ENCODE data around the gene SPECC1L. TPM values are rescaled to one million over a fixed set of nuclear protein-coding genes. Genes with fewer than 3 reads are reported as not detected.
"Not testable (repeated sequence)": the region's sequence is repeated elsewhere in the genome, so short reads cannot be mapped to it uniquely, and the experiment has no call there.

SPECC1L gene
- total and polyA plus RNA-seq, 4 experiments from 2014 or later, result 4.3 to 62.1 (median 32.0) TPM

DNA sequence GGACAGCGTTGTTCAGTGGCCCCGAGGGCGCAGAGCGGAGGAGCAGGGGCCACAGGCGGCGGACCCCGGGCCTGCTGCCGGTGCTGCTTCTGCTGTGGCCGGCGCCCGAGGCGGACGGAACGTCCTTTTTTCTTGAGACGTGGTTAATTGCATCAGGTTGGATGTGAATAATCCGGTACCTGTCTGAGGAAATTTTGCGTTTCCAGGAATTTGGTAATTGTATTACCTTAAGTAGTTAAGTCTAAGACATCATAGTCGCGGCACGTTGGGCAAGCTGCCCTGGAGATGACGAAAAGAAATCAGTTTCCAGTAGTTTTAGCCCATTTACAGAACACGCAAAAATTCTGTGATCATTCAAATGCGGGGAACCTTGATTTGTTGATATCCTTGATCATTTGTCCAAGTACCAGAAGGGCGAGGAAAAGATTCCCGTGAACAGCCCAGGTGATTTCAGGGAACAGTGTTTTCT is 789 bp downstream of the SPECC1L start:
- intact Hi-C loops (cut with micrococcal nuclease), result no loop called here
- H3K27ac Mint-ChIP-seq, result peak overlapping the region in 6 of 7 donors; percentile 46 to 79 (median 66)
- Histone ChIP-seq H3K4me3 (ENCODE audit: low read length in 2 of 2) (peak overlapping the region; percentile 52 to 87), H3K9me3 (ENCODE audit: control insufficient read depth in 1 of 2, low read length in 2 of 2) (no peaks in the 10 kb centered on the region), H3K27ac (ENCODE audit: low read depth, low read length) (peak overlapping the region; percentile 86), H3K27me3 (ENCODE audit: insufficient read depth, low read length) (no peaks in the 10 kb centered on the region), H3K36me3 (ENCODE audit: insufficient read depth, low read length) (no peaks in the 10 kb centered on the region), H3K4me1 (ENCODE audit: insufficient read depth, low read length) (peaks cover 25% of the 10 kb centered on the region)
- no peaks in the 10 kb centered on the region for H3K27me3 Mint-ChIP-seq
- peaks cover 0 to 3% of the 10 kb centered on the region in 2 donors for H3K36me3 Mint-ChIP-seq
- ChIA-PET POLR2A (ENCODE audit: partially characterized antibody) (interaction anchor here (0.6 to 2.0 kb wide), 5 partner anchors 15 to 261 kb away, joined by 3 to 11 read pairs (median 3); partner anchors contain the start of gene ADORA2A), CTCF (ENCODE audit: partially characterized antibody) (interaction anchor here (0.6 to 1.4 kb wide), 2 partner anchors 29 to 97 kb away, joined by 3 to 4 read pairs; no protein-coding TSS in a partner anchor)
- H3K9me3 Mint-ChIP-seq, result no peaks in the 10 kb centered on the region
- peaks cover 13 to 39% (median 22%) of the 10 kb centered on the region in 4 donors for H3K4me1 Mint-ChIP-seq
- peak overlapping the region; percentile 76 to 91 (median 88) for H3K4me3 Mint-ChIP-seq
- DNase-seq, result no peak

DNA sequence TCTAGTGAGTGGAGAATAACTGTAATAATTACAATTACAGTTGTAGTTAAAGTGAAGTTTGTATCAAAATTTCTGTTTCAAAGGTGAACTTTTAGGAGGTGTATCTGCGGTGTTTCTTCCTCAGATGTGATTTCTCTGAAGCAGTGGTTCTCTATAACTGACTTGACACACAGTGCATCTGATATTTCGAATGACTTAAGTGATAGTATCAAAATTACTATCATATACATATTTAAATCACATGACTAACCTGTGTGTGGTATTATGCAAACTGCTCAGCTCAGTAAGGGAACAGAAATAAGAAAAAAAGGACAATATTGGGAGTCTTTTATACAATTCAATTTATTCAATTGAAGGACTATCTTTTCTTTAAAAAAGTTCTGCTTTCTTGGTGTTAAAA is 2.4 kb downstream of the SPECC1L start:
- peaks cover 18 to 48% (median 28%) of the 10 kb centered on the region in 4 donors for H3K4me1 Mint-ChIP-seq

DNA sequence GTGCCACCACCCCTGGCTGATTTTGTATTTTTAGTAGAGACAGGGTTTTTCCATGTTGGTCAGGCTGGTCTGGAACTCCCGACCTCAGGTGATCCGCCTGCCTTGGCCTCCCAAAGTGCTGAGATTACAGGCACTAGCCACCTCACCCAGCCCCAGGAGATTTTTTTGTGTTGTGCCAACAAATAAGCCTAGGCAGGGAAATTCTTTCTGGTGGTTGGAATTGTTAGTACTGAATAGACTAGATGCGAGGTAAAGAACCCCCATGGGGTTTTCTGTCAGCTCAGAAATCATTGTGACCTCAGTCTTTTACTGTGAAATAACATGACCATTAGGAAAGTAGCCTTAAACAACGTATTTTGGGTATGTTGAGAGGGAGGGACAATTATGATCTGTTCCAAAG is 3.3 kb downstream of the SPECC1L start:
- H3K4me3 ChIP-seq (ENCODE audit: low read length in 2 of 2); H3K27me3 Mint-ChIP-seq; POLR2A ChIA-PET (ENCODE audit: partially characterized antibody); H3K36me3 Mint-ChIP-seq; intact Hi-C loops (cut with micrococcal nuclease); H3K27ac ChIP-seq (ENCODE audit: low read depth, low read length); H3K27ac Mint-ChIP-seq; DNase-seq; H3K9me3 ChIP-seq (ENCODE audit: control insufficient read depth in 1 of 2, low read length in 2 of 2); CTCF ChIA-PET (ENCODE audit: partially characterized antibody); H3K27me3 ChIP-seq (ENCODE audit: insufficient read depth, low read length); H3K36me3 ChIP-seq (ENCODE audit: insufficient read depth, low read length); H3K9me3 Mint-ChIP-seq: not testable (repeated sequence)
- peak overlapping the region in 1 of 8 donors; percentile 39 for H3K4me3 Mint-ChIP-seq
- H3K4me1 ChIP-seq (ENCODE audit: insufficient read depth, low read length), result peaks cover 25% of the 10 kb centered on the region
- peaks cover 20 to 52% (median 31%) of the 10 kb centered on the region in 4 donors for H3K4me1 Mint-ChIP-seq

More for the DNA sequence above, 2.4 kb downstream of the SPECC1L start:
- H3K4me3 ChIP-seq (ENCODE audit: low read length in 2 of 2); CTCF ChIA-PET (ENCODE audit: partially characterized antibody); H3K9me3 ChIP-seq (ENCODE audit: control insufficient read depth in 1 of 2, low read length in 2 of 2); H3K36me3 ChIP-seq (ENCODE audit: insufficient read depth, low read length); H3K27me3 ChIP-seq (ENCODE audit: insufficient read depth, low read length); H3K27ac ChIP-seq (ENCODE audit: low read depth, low read length); DNase-seq; H3K9me3 Mint-ChIP-seq; intact Hi-C loops (cut with micrococcal nuclease); H3K36me3 Mint-ChIP-seq; H3K27me3 Mint-ChIP-seq; H3K4me3 Mint-ChIP-seq: not testable (repeated sequence)
- H3K27ac Mint-ChIP-seq, result peak overlapping the region in 1 of 7 donors; percentile 54
- POLR2A ChIA-PET (ENCODE audit: partially characterized antibody), result interaction anchor here (1.4 kb wide), 1 partner anchor 117 kb away, joined by 3 read pairs; no protein-coding TSS in a partner anchor
- H3K4me1 ChIP-seq (ENCODE audit: insufficient read depth, low read length), result peaks cover 25% of the 10 kb centered on the region

DNA sequence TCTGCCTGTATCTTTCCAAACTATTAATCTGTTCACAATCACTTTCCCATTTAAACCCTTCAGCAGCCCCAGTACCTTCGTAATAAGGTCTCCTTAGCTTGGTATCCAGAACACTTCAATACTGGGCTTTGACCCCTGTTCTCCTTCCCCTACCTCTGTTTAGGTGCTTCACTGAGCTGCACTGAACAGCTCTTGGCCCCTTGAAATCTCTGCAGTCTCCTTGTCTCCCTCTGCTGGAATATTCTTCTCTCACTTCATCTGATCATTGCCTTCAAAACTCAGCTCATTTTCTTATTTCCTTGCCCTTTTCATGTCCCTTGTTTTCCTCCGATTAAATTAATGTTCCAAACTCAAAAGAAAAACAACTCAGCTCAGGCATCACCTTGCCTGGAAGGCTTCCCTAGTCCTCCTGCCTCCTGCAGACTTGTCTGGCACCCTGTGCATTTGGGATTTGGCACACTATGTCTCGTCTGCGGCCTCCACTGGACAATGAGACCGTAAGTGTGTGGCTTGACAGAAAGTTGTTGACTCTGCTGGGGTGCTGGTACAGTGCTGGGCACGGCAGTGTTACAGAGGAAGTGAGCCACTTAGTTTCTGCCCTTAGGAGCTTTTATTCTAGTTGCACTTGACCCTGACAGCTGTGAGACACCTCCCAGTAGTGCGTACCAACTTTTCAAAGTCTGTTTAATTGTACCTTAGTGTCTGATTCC is 4.2 kb downstream of the SPECC1L start:
- intact Hi-C loops (cut with micrococcal nuclease); H3K27me3 ChIP-seq (ENCODE audit: insufficient read depth, low read length); H3K36me3 ChIP-seq (ENCODE audit: insufficient read depth, low read length); H3K9me3 ChIP-seq (ENCODE audit: control insufficient read depth in 1 of 2, low read length in 2 of 2); H3K27me3 Mint-ChIP-seq; H3K4me3 ChIP-seq (ENCODE audit: low read length in 2 of 2); H3K9me3 Mint-ChIP-seq; CTCF ChIA-PET (ENCODE audit: partially characterized antibody); H3K36me3 Mint-ChIP-seq; POLR2A ChIA-PET (ENCODE audit: partially characterized antibody); DNase-seq; H3K27ac ChIP-seq (ENCODE audit: low read depth, low read length): not testable (repeated sequence)
- H3K4me3 Mint-ChIP-seq, result peak overlapping the region in 1 of 8 donors; percentile 15
- H3K4me1 ChIP-seq (ENCODE audit: insufficient read depth, low read length), result peaks cover 29% of the 10 kb centered on the region
- peak overlapping the region in 3 of 7 donors; percentile 11 to 71 (median 35) for H3K27ac Mint-ChIP-seq
- H3K4me1 Mint-ChIP-seq, result peaks cover 24 to 58% (median 35%) of the 10 kb centered on the region in 4 donors

DNA sequence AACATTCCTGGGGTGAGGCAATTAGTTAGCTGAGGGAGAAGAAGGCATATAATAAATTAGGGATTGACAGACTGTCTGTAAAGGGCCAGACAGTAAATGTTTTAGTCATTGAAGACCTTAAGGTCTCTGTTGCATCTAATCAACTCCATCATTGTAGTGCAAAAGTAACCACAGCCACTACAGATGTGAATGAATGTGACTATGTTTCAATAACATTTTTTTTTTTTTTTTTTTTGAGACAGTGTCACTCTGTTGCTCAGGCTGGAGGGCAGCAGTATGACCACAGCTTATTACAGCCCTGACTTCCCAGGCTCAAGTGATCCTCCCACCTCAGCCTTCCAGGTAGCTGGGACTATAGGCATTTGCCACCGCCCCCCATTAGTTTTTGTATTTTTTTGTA is 9.7 kb downstream of the SPECC1L start:
- H3K4me3 Mint-ChIP-seq; H3K9me3 ChIP-seq (ENCODE audit: control insufficient read depth in 1 of 2, low read length in 2 of 2); H3K4me3 ChIP-seq (ENCODE audit: low read length in 2 of 2); H3K27me3 Mint-ChIP-seq; H3K36me3 Mint-ChIP-seq; CTCF ChIA-PET (ENCODE audit: partially characterized antibody); DNase-seq; H3K36me3 ChIP-seq (ENCODE audit: insufficient read depth, low read length); H3K27me3 ChIP-seq (ENCODE audit: insufficient read depth, low read length); H3K9me3 Mint-ChIP-seq; H3K27ac ChIP-seq (ENCODE audit: low read depth, low read length); POLR2A ChIA-PET (ENCODE audit: partially characterized antibody); intact Hi-C loops (cut with micrococcal nuclease): not testable (repeated sequence)
- Mint-ChIP-seq H3K4me1 (peaks cover 35 to 70% (median 45%) of the 10 kb centered on the region in 4 donors), H3K27ac (peak overlapping the region in 1 of 7 donors; percentile 53)
- H3K4me1 ChIP-seq (ENCODE audit: insufficient read depth, low read length), result peaks cover 22% of the 10 kb centered on the region

DNA sequence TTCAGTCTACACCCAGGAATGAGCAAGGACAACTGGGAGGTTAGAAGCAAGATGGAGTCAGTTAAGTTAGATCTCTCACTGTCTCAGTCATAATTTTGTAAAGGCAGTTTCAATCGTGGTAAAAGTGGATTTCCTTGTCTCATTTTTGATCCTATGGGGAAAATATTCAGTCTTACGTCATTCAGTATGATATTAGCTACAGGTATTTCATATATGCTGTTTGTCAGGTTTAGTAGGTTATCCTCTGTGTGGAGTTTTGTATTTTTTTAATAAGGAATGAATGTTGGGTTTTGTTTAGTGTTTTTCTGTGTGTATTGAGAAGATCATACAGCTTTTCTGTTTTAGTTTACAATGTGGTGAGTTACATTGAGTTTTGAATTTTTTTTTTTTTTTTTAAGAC is 11.8 kb downstream of the SPECC1L start:
- intact Hi-C loops (cut with micrococcal nuclease), result no loop called here
- Histone ChIP-seq H3K4me3 (ENCODE audit: low read length in 2 of 2) (no peak overlapping the region), H3K9me3 (ENCODE audit: control insufficient read depth in 1 of 2, low read length in 2 of 2) (no peaks in the 10 kb centered on the region), H3K36me3 (ENCODE audit: insufficient read depth, low read length) (no peaks in the 10 kb centered on the region), H3K27me3 (ENCODE audit: insufficient read depth, low read length) (no peaks in the 10 kb centered on the region), H3K4me1 (ENCODE audit: insufficient read depth, low read length) (peaks cover 35% of the 10 kb centered on the region), H3K27ac (ENCODE audit: low read depth, low read length) (no peak overlapping the region)
- no peak for DNase-seq
- H3K9me3 Mint-ChIP-seq, result no peaks in the 10 kb centered on the region
- H3K4me1 Mint-ChIP-seq, result peaks cover 36 to 70% (median 50%) of the 10 kb centered on the region in 4 donors
- ChIA-PET POLR2A (ENCODE audit: partially characterized antibody) (no interaction called here), CTCF (ENCODE audit: partially characterized antibody) (no interaction called here)
- H3K27ac Mint-ChIP-seq, result peak overlapping the region in 3 of 7 donors; percentile 21 to 61 (median 50)
- no peaks in the 10 kb centered on the region for H3K27me3 Mint-ChIP-seq
- peak overlapping the region in 2 of 8 donors; percentile 7 to 30 for H3K4me3 Mint-ChIP-seq
- H3K36me3 Mint-ChIP-seq, result peaks cover 0 to 2% of the 10 kb centered on the region in 2 donors

DNA sequence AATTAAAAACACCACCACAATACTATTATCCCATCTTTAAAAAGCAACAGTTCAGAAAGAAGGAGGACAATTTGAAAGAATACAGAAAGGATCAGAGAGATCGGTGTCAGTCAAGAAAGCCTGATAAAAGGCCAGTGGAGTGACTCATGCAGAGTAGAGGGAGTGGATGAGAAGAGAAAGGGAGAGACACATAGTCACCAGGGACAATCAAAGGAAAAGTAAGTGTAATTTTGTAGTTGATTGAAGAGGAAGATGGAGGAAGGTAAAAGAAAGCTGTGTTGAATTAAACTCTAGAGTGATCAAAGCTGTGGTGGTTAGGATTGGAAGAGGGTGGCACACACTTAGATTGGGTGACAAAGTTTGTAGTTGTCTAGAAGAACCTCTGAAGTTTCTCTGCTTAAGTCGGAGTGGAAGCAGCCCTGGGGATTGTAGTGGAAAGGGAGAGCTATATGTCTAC is 14.1 kb downstream of the SPECC1L start:
- no peak overlapping the region for H3K4me3 ChIP-seq (ENCODE audit: low read length in 2 of 2)
- Mint-ChIP-seq H3K9me3 (no peaks in the 10 kb centered on the region), H3K4me3 (peak overlapping the region in 6 of 8 donors; percentile 7 to 69 (median 22)), H3K4me1 (peaks cover 32 to 64% (median 47%) of the 10 kb centered on the region in 4 donors), H3K27ac (peak overlapping the region in 5 of 7 donors; percentile 0 to 80 (median 66)), H3K27me3 (no peaks in the 10 kb centered on the region), H3K36me3 (peaks cover 2 to 4% of the 10 kb centered on the region in 2 donors)
- no peak for DNase-seq
- ChIA-PET CTCF (ENCODE audit: partially characterized antibody) (interaction anchor here (1.1 kb wide), 1 partner anchor 14 kb away, joined by 3 read pairs; no protein-coding TSS in a partner anchor), POLR2A (ENCODE audit: partially characterized antibody) (no interaction called here)
- H3K27me3 ChIP-seq (ENCODE audit: insufficient read depth, low read length), result no peaks in the 10 kb centered on the region
- no peaks in the 10 kb centered on the region for H3K9me3 ChIP-seq (ENCODE audit: control insufficient read depth in 1 of 2, low read length in 2 of 2)
- intact Hi-C loops (cut with micrococcal nuclease), result no loop called here
- no peaks in the 10 kb centered on the region for H3K36me3 ChIP-seq (ENCODE audit: insufficient read depth, low read length)
- H3K4me1 ChIP-seq (ENCODE audit: insufficient read depth, low read length), result peaks cover 34% of the 10 kb centered on the region
- H3K27ac ChIP-seq (ENCODE audit: low read depth, low read length), result no peak overlapping the region
